ENCODE results near the gene HOXB5.

The HOXB5 gene

GRCh38 chr17:48551214-48551555 is 42.4 kb downstream of the HOXB5 start:
- in situ Hi-C loops (cut with HindIII; ENCODE audit: low sequenced_read_pairs) = no loop called here

- in situ Hi-C loops (cut with HindIII; ENCODE audit: low sequenced_read_pairs) = no loop called here
Measured at GRCh38 chr17:48550502-48551213, 42.9 kb downstream of the HOXB5 start.

- in situ Hi-C loops (cut with HindIII; ENCODE audit: low sequenced_read_pairs) = no loop called here
Measured at GRCh38 chr17:48549914-48550501, 43.6 kb downstream of the HOXB5 start.

- in situ Hi-C loops (cut with HindIII; ENCODE audit: low sequenced_read_pairs) = no loop called here
Measured at GRCh38 chr17:48549281-48549630, 44.3 kb downstream of the HOXB5 start.

- in situ Hi-C loops (cut with HindIII; ENCODE audit: low sequenced_read_pairs) = no loop called here
Measured at GRCh38 chr17:48548523-48549280, 44.9 kb downstream of the HOXB5 start.

GRCh38 chr17:48547808-48548522 is 45.6 kb downstream of the HOXB5 start:
- in situ Hi-C loops (cut with HindIII; ENCODE audit: low sequenced_read_pairs) = no loop called here

GRCh38 chr17:48546924-48547807 is 46.4 kb downstream of the HOXB5 start:
- in situ Hi-C loops (cut with HindIII; ENCODE audit: low sequenced_read_pairs) = no loop called here

- in situ Hi-C loops (cut with HindIII; ENCODE audit: low sequenced_read_pairs) = no loop called here
Measured at GRCh38 chr17:48546137-48546923, 47.2 kb downstream of the HOXB5 start.

GRCh38 chr17:48545539-48545938 is 48.0 kb downstream of the HOXB5 start:
- in situ Hi-C loops (cut with HindIII; ENCODE audit: low sequenced_read_pairs) = no loop called here

GRCh38 chr17:48545022-48545375 is 48.6 kb downstream of the HOXB5 start, which contains the start of gene HOXB2:
Gene HOXB2, minus strand, starts transcription at chr17:48545109. Its CDS starts 198 bp downstream, at chr17:48544911.
- in situ Hi-C loops (cut with HindIII; ENCODE audit: low sequenced_read_pairs) = no loop called here

- in situ Hi-C loops (cut with HindIII; ENCODE audit: low sequenced_read_pairs) = no loop called here
Measured at GRCh38 chr17:48544349-48545021, 49.1 kb downstream of the HOXB5 start.

- in situ Hi-C loops (cut with HindIII; ENCODE audit: low sequenced_read_pairs) = no loop called here
Measured at GRCh38 chr17:48543854-48544348, 49.7 kb downstream of the HOXB5 start.

- in situ Hi-C loops (cut with HindIII; ENCODE audit: low sequenced_read_pairs) = no loop called here
Measured at GRCh38 chr17:48543107-48543853, 50.3 kb downstream of the HOXB5 start.

- in situ Hi-C loops (cut with HindIII; ENCODE audit: low sequenced_read_pairs) = no loop called here
Measured at GRCh38 chr17:48542698-48543106, 50.9 kb downstream of the HOXB5 start.

GRCh38 chr17:48542114-48542656 is 51.4 kb downstream of the HOXB5 start:
- in situ Hi-C loops (cut with HindIII; ENCODE audit: low sequenced_read_pairs) = no loop called here

GRCh38 chr17:48541577-48542113 is 51.9 kb downstream of the HOXB5 start:
- in situ Hi-C loops (cut with HindIII; ENCODE audit: low sequenced_read_pairs) = no loop called here
